ENCODE data around the gene CARMIL1.

DNA sequence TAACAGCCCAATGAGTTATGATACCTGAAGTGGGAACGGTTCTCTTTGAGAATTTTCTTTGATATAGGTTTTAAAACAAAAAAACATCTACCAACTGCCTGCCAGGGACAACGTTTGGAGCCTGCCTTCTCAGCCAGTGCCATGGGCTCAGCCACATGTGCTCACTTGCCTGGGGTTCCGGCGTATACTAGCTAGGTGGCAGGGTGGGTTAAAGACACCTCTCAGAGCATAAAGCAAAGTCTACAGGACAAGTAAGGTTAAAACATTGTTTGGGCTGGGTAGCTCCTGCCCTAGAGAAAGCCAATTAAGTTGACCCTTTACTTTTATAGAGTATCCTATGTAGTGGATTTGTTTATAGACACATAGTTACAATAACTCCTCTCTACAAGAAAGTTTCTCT, 334.9 kb downstream of the CARMIL1 start:
- no peak for TF ChIP-seq POLR2AphosphoS5 (IDR thresholded peaks at IDR 0.05)
- TF ChIP-seq, protein P1, sequence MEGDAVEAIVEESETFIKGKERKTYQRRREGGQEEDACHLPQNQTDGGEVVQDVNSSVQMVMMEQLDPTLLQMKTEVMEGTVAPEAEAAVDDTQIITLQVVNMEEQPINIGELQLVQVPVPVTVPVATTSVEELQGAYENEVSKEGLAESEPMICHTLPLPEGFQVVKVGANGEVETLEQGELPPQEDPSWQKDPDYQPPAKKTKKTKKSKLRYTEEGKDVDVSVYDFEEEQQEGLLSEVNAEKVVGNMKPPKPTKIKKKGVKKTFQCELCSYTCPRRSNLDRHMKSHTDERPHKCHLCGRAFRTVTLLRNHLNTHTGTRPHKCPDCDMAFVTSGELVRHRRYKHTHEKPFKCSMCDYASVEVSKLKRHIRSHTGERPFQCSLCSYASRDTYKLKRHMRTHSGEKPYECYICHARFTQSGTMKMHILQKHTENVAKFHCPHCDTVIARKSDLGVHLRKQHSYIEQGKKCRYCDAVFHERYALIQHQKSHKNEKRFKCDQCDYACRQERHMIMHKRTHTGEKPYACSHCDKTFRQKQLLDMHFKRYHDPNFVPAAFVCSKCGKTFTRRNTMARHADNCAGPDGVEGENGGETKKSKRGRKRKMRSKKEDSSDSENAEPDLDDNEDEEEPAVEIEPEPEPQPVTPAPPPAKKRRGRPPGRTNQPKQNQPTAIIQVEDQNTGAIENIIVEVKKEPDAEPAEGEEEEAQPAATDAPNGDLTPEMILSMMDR (IDR thresholded peaks at IDR 0.05 in 8 of 11, conservative IDR thresholded peaks at IDR 0.05 in 3 of 11), result no peak
- no peak for TF ChIP-seq POLR2A (IDR thresholded peaks at IDR 0.05)

All from spleen (tissue), 7 donors.